NCI-H345 treated with DMSO at 0.1 percent for 48 hours (cell line): ENCODE results near the gene SOX18.

Source experiments
- DNase-seq: peaks from one replicate; lab custom pipeline; 2025; ENCODE audit not compliant: unreplicated experiment; lab: John Stamatoyannopoulos, UW

The SOX18 gene

GRCh38 chr20:64039293-64040160, 9.9 kb downstream of the SOX18 start:
- DNase-seq = no peak

GRCh38 chr20:64038565-64039292, 10.7 kb downstream of the SOX18 start:
- DNase-seq = peak; percentile 47

- no peak for DNase-seq
These were observed 11.2 kb downstream of the SOX18 start for GRCh38 chr20:64038224-64038564.

GRCh38 chr20:64037498-64038213, 11.8 kb downstream of the SOX18 start:
- no peak for DNase-seq

GRCh38 chr20:64037199-64037497, 12.3 kb downstream of the SOX18 start:
- no peak for DNase-seq

GRCh38 chr20:64036346-64037198, 12.9 kb downstream of the SOX18 start:
- no peak for DNase-seq

GRCh38 chr20:64035933-64036345, 13.5 kb downstream of the SOX18 start, which contains the start of gene C20orf204:
C20orf204 (plus strand) TSS chr20:64036182; CDS start chr20:64036324, 142 bp downstream.
- no peak for DNase-seq

- DNase-seq = no peak
These were observed 14.1 kb downstream of the SOX18 start for GRCh38 chr20:64035066-64035932.

- no peak for DNase-seq
These were observed 15.4 kb downstream of the SOX18 start for GRCh38 chr20:64033981-64034493.

GRCh38 chr20:64032706-64033624, 16.5 kb downstream of the SOX18 start:
- DNase-seq = no peak

GRCh38 chr20:64031822-64032314, 17.6 kb downstream of the SOX18 start:
- no peak for DNase-seq

- no peak for DNase-seq
These were observed 18.9 kb downstream of the SOX18 start for GRCh38 chr20:64030371-64031134.

GRCh38 chr20:64029293-64030117, 19.9 kb downstream of the SOX18 start:
- no peak for DNase-seq

GRCh38 chr20:64027981-64028685, 21.3 kb downstream of the SOX18 start:
- DNase-seq = no peak

GRCh38 chr20:64025826-64026412, 23.5 kb downstream of the SOX18 start:
- no peak for DNase-seq
